Effector memory CD4-positive, alpha-beta T cell (primary cell): ENCODE measurements around the gene KDM4C.

Source experiments
- DNase-seq, 3 donors: peaks; one replicate each; pipeline ENCODE4 v3.0.0-alpha.2; 2020
- H3K27ac ChIP-seq: 2 replicates; pipeline ENCODE4 v1.7.0; 2013; ENCODE audit warnings: mild to moderate bottlenecking, low read length, moderate library complexity; ENCODE audit not compliant: insufficient read depth, poor library complexity, severe bottlenecking
- H3K27me3 ChIP-seq: replicated peaks from 2 replicates; pipeline ENCODE4 v1.7.0; 2013; ENCODE audit warnings: mild to moderate bottlenecking, low read length; ENCODE audit not compliant: insufficient read depth, control insufficient read depth, poor library complexity, severe bottlenecking
- H3K36me3 ChIP-seq: 2 replicates; pipeline ENCODE4 v1.7.0; 2013; ENCODE audit warnings: mild to moderate bottlenecking, low read length, moderate library complexity; ENCODE audit not compliant: control insufficient read depth, insufficient read depth
- H3K4me1 ChIP-seq: 2 replicates; pipeline ENCODE4 v1.7.0; 2013; ENCODE audit warnings: low read length, mild to moderate bottlenecking; ENCODE audit not compliant: control insufficient read depth, insufficient read depth, poor library complexity, severe bottlenecking
- H3K4me3 ChIP-seq: 2 replicates; pipeline ENCODE4 v1.7.0; 2013; ENCODE audit warnings: low read length, low read depth, mild to moderate bottlenecking; ENCODE audit not compliant: insufficient read depth, poor library complexity, severe bottlenecking
- H3K9me3 ChIP-seq: 2 replicates; pipeline ENCODE4 v1.7.0; 2013; ENCODE audit warnings: mild to moderate bottlenecking, low read length, moderate library complexity; ENCODE audit not compliant: control insufficient read depth

KDM4C gene

GRCh38 chr9:7055171-7055903 lies 297.6 kb downstream of the KDM4C start:
- H3K9me3 ChIP-seq = no peaks in the 10 kb centered on the region
- H3K4me3 ChIP-seq = no peak overlapping the region
- peaks cover 23% of the 10 kb centered on the region for H3K36me3 ChIP-seq
- H3K27ac ChIP-seq = no peak overlapping the region
- no peaks in the 10 kb centered on the region for H3K4me1 ChIP-seq
- DNase-seq = no peak
- no peaks in the 10 kb centered on the region for H3K27me3 ChIP-seq

GRCh38 chr9:7056254-7056653 lies 298.5 kb downstream of the KDM4C start:
- Histone ChIP-seq H3K27me3 (no peaks in the 10 kb centered on the region), H3K36me3 (peaks cover 15% of the 10 kb centered on the region), H3K4me3 (no peak overlapping the region), H3K4me1 (no peaks in the 10 kb centered on the region), H3K27ac (no peak overlapping the region), H3K9me3 (no peaks in the 10 kb centered on the region)
- DNase-seq = no peak

GRCh38 chr9:7058473-7058872 lies 300.7 kb downstream of the KDM4C start:
- DNase-seq = no peak
- Histone ChIP-seq H3K27me3 (no peaks in the 10 kb centered on the region), H3K27ac (no peak overlapping the region)

GRCh38 chr9:7067169-7067568 lies 309.4 kb downstream of the KDM4C start:
- DNase-seq = no peak
- no peaks in the 10 kb centered on the region for H3K4me1 ChIP-seq
- peaks cover 8% of the 10 kb centered on the region for H3K36me3 ChIP-seq
- H3K9me3 ChIP-seq = no peaks in the 10 kb centered on the region
- H3K27ac ChIP-seq = no peak overlapping the region
- no peak overlapping the region for H3K4me3 ChIP-seq
- no peaks in the 10 kb centered on the region for H3K27me3 ChIP-seq

More at GRCh38 chr9:7058473-7058872, 300.7 kb downstream of the KDM4C start:
- no peaks in the 10 kb centered on the region for H3K4me1 ChIP-seq
- no peaks in the 10 kb centered on the region for H3K9me3 ChIP-seq
- H3K4me3 ChIP-seq = no peak overlapping the region
- peaks cover 9% of the 10 kb centered on the region for H3K36me3 ChIP-seq

- no peaks in the 10 kb centered on the region for H3K4me1 ChIP-seq
- peaks cover 8% of the 10 kb centered on the region for H3K36me3 ChIP-seq
- no peaks in the 10 kb centered on the region for H3K27me3 ChIP-seq
- no peaks in the 10 kb centered on the region for H3K9me3 ChIP-seq
- H3K27ac ChIP-seq = no peak overlapping the region
- no peak overlapping the region for H3K4me3 ChIP-seq
- no peak for DNase-seq
Measured at GRCh38 chr9:7071916-7072315, 314.1 kb downstream of the KDM4C start.

- Histone ChIP-seq H3K27ac (no peak overlapping the region), H3K9me3 (no peaks in the 10 kb centered on the region), H3K4me3 (no peak overlapping the region), H3K27me3 (no peaks in the 10 kb centered on the region), H3K4me1 (no peaks in the 10 kb centered on the region), H3K36me3 (peaks cover 25% of the 10 kb centered on the region)
- DNase-seq = no peak
Measured at GRCh38 chr9:7073706-7074105, 315.9 kb downstream of the KDM4C start.

- H3K36me3 ChIP-seq = peaks cover 26% of the 10 kb centered on the region
- no peaks in the 10 kb centered on the region for H3K4me1 ChIP-seq
- no peak overlapping the region for H3K4me3 ChIP-seq
- no peaks in the 10 kb centered on the region for H3K9me3 ChIP-seq
- no peak overlapping the region for H3K27ac ChIP-seq
- DNase-seq = no peak
- H3K27me3 ChIP-seq = no peaks in the 10 kb centered on the region
Measured at GRCh38 chr9:7075154-7075553, 317.4 kb downstream of the KDM4C start.

- Histone ChIP-seq H3K27me3 (no peaks in the 10 kb centered on the region), H3K4me3 (no peak overlapping the region), H3K36me3 (peaks cover 26% of the 10 kb centered on the region), H3K9me3 (no peaks in the 10 kb centered on the region), H3K27ac (no peak overlapping the region), H3K4me1 (no peaks in the 10 kb centered on the region)
- no peak for DNase-seq
Measured at GRCh38 chr9:7079051-7079450, 321.3 kb downstream of the KDM4C start.

GRCh38 chr9:7081065-7081600 lies 323.4 kb downstream of the KDM4C start:
- H3K27ac ChIP-seq = no peak overlapping the region
- no peak for DNase-seq
- no peaks in the 10 kb centered on the region for H3K27me3 ChIP-seq
- no peaks in the 10 kb centered on the region for H3K4me1 ChIP-seq
- peaks cover 25% of the 10 kb centered on the region for H3K36me3 ChIP-seq
- no peaks in the 10 kb centered on the region for H3K9me3 ChIP-seq
- no peak overlapping the region for H3K4me3 ChIP-seq

GRCh38 chr9:7083192-7083591 lies 325.4 kb downstream of the KDM4C start:
- H3K4me3 ChIP-seq = no peak overlapping the region
- H3K4me1 ChIP-seq = no peaks in the 10 kb centered on the region
- no peak for DNase-seq
- no peak overlapping the region for H3K27ac ChIP-seq
- peaks cover 6% of the 10 kb centered on the region for H3K36me3 ChIP-seq
- no peaks in the 10 kb centered on the region for H3K27me3 ChIP-seq
- no peaks in the 10 kb centered on the region for H3K9me3 ChIP-seq
